GM23338 (cell line): ENCODE measurements around the gene TBX2. TPM values are rescaled to one million over a fixed set of nuclear protein-coding genes. Genes with fewer than 3 reads are reported as not detected.
"Not testable (repeated sequence)": the region's sequence is repeated elsewhere in the genome, so short reads cannot be mapped to it uniquely, and the experiment has no call there.

Experiments
- ATAC-seq: fragments of 200-7000 bp; cut with Tn5 transposase; 3 replicates; pipeline ENCODE4 v1.9.1; 2020
- DNase-seq: peaks from one replicate; pipeline ENCODE4 v3.0.0-alpha.2; 2015; ENCODE audit warnings: low spot score
- H2AFZ ChIP-seq: fragments of 200-600 bp; sonication (generic); 2 replicates; pipeline ENCODE4 v1.8.0; 2016; ENCODE audit warnings: antibody characterized with exemption, mild to moderate bottlenecking, moderate library complexity
- H3F3A ChIP-seq: fragments of 200-600 bp; sonication (generic); replicated peaks from 2 replicates; pipeline ENCODE4 v1.8.0; 2017; ENCODE audit warnings: antibody characterized with exemption, mixed run types, low read depth
- H3K27ac ChIP-seq: fragments of 200-600 bp; sonication (generic); 2 replicates; pipeline ENCODE4 v1.6.1; 2016; ENCODE audit warnings: low read depth
- H3K27me3 ChIP-seq: fragments of 200-600 bp; sonication (generic); 2 replicates; pipeline ENCODE4 v1.8.0; 2016; ENCODE audit warnings: mild to moderate bottlenecking, mixed run types, moderate library complexity; ENCODE audit not compliant: insufficient read depth
- H3K36me3 ChIP-seq: fragments of 200-600 bp; sonication (generic); 2 replicates; pipeline ENCODE4 v1.8.0; 2016; ENCODE audit warnings: mild to moderate bottlenecking; ENCODE audit not compliant: insufficient read depth
- H3K4me1 ChIP-seq: fragments of 200-600 bp; sonication (generic); 2 replicates; pipeline ENCODE4 v1.8.0; 2016; ENCODE audit warnings: mild to moderate bottlenecking, moderate library complexity; ENCODE audit not compliant: insufficient read depth
- H3K4me2 ChIP-seq: fragments of 200-600 bp; sonication (generic); 2 replicates; pipeline ENCODE4 v1.7.1; 2017; ENCODE audit warnings: mixed run types
- H3K4me3 ChIP-seq: fragments of 200-600 bp; sonication (generic); 2 replicates; pipeline ENCODE4 v1.6.1; 2016; ENCODE audit warnings: mixed run types
- H3K79me2 ChIP-seq: fragments of 200-600 bp; sonication (generic); replicated peaks from 2 replicates; pipeline ENCODE4 v1.8.0; 2017; ENCODE audit warnings: mild to moderate bottlenecking; ENCODE audit not compliant: insufficient read depth
- H3K9me2 ChIP-seq: fragments of 200-600 bp; sonication (generic); 2 replicates; pipeline ENCODE4 v1.8.0; 2017; ENCODE audit not compliant: insufficient read depth
- H4K20me1 ChIP-seq: fragments of 200-600 bp; sonication (generic); replicated peaks from 2 replicates; pipeline ENCODE4 v1.8.0; 2017; ENCODE audit warnings: mild to moderate bottlenecking; ENCODE audit not compliant: insufficient read depth
- H3K27ac Mint-ChIP-seq: 2 replicates; pipeline ENCODE4 v1.8.0; 2020; ENCODE audit warnings: inconsistent platforms, mild to moderate bottlenecking, moderate library complexity, mixed read lengths
- H3K27me3 Mint-ChIP-seq: 3 replicates; pipeline ENCODE4 v1.8.0; 2022; ENCODE audit warnings: low read depth, mild to moderate bottlenecking, moderate library complexity, mixed read lengths, inconsistent platforms; ENCODE audit not compliant: insufficient read depth, poor library complexity
- H3K36me3 Mint-ChIP-seq: 3 replicates; pipeline ENCODE4 v1.8.0; 2021; ENCODE audit warnings: low read depth, mild to moderate bottlenecking, inconsistent platforms, moderate library complexity, mixed read lengths
- H3K4me1 Mint-ChIP-seq: 3 replicates; pipeline ENCODE4 v1.8.0; 2020; ENCODE audit warnings: mild to moderate bottlenecking, inconsistent platforms, mixed read lengths
- H3K4me3 Mint-ChIP-seq: 3 replicates; pipeline ENCODE4 v1.8.0; 2021; ENCODE audit warnings: moderate library complexity, mild to moderate bottlenecking, inconsistent platforms, mixed read lengths
- H3K9me3 Mint-ChIP-seq: 3 replicates; pipeline ENCODE4 v1.8.0; 2020; ENCODE audit warnings: moderate library complexity, mild to moderate bottlenecking, inconsistent platforms, mixed read lengths
- ZNF114 ChIP-seq: fragments of 250-450 bp; sonication (Bioruptor Pico); IDR thresholded peaks from 2 replicates; pipeline ENCODE4 v1.5.0; 2020; ENCODE audit warnings: mild to moderate bottlenecking, moderate library complexity
- polyA plus RNA-seq: library from polyadenylated mRNA; unstranded; fragments of >200 nt; fragmentation: Nextera tagmentation; extraction: Ambion mirVana; gene quantifications from 2 replicates; pipeline ENCODE4 v1.2.1, GENCODE V29; 2016
- total RNA-seq: library from RNA; depleted of rRNA; stranded (reverse); fragments of >200 nt; shearing (Covaris generic); gene quantifications from 2 replicates; pipeline ENCODE4 v1.2.3, GENCODE V29; 2014
- TF ChIP-seq, protein P1 (sequence below), 2 experiments: fragments of 200-600 bp in 1 of 2; sonication (generic) in 1 of 2; conservative IDR thresholded peaks; 2 replicates each; pipeline versions ENCODE4 v1.5.1 to v1.6.1; 2016 to 2017; ENCODE audit warnings: antibody characterized with exemption in 2 of 2, low read depth in 2 of 2, mild to moderate bottlenecking in 2 of 2, moderate library complexity in 1 of 2

The TBX2 gene
- total and polyA plus RNA-seq, 2 experiments from 2014 or later: not detected

DNA sequence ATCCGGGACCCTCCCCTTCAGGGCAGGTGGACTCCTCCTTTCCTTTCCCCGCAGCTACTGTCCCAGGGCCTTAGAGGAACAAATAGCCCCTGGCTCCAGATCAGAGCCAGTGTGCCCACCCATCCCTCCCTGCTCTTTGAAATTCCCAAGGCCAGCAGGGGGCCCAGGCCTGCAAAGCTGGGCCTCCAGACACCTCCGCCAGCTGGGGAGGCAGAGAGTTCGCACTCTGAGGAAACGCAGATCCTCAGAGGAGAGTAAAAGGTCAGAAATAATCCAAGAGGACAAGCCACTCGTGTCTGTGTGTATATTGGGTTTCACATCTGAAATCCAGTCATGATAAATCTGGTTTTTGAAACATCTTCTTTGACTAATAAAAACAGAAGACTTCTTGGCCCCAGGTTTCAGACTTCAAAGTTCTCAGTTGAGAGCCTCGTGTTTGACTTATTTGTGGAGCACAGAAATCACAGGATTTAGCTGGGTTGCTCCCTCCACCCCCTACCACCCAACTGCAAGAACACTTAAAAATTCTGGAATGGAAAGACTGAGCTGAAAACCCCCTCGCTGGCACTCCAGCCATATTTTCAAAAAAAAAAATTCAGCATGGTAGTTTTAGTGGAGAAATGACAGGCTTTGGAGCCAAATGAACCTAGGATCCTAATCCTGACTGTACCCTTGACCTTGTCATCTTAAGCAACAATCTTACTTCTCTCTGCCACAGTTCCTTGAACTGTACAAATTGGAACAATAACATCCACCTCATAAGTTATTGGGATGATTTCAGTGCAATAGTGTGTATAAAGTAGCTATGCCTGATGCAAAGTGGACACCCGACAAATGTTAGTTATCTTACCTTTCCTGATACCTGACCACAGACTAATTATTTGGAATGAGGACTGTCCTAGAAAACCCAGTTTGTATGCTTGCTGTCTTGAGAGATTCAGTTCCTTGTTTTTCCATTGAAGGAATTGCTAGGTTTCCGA lies 44.5 kb upstream of the TBX2 start:
- Histone ChIP-seq H2AFZ (no peak overlapping the region), H3K4me1 (no peaks in the 10 kb centered on the region), H3F3A (no peaks in the 10 kb centered on the region), H3K36me3 (no peaks in the 10 kb centered on the region), H3K4me3 (no peak overlapping the region), H3K27me3 (no peaks in the 10 kb centered on the region), H3K79me2 (no peaks in the 10 kb centered on the region), H3K4me2 (no peak overlapping the region), H3K27ac (no peak overlapping the region), H4K20me1 (no peaks in the 10 kb centered on the region), H3K9me2 (no peaks in the 10 kb centered on the region)
- TF ChIP-seq ZNF114: no peak
- TF ChIP-seq, protein P1, sequence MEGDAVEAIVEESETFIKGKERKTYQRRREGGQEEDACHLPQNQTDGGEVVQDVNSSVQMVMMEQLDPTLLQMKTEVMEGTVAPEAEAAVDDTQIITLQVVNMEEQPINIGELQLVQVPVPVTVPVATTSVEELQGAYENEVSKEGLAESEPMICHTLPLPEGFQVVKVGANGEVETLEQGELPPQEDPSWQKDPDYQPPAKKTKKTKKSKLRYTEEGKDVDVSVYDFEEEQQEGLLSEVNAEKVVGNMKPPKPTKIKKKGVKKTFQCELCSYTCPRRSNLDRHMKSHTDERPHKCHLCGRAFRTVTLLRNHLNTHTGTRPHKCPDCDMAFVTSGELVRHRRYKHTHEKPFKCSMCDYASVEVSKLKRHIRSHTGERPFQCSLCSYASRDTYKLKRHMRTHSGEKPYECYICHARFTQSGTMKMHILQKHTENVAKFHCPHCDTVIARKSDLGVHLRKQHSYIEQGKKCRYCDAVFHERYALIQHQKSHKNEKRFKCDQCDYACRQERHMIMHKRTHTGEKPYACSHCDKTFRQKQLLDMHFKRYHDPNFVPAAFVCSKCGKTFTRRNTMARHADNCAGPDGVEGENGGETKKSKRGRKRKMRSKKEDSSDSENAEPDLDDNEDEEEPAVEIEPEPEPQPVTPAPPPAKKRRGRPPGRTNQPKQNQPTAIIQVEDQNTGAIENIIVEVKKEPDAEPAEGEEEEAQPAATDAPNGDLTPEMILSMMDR (conservative IDR thresholded peaks at IDR 0.05; ENCODE audit: low read depth in 2 of 2): 0 out of 4 replicates have a peak, but pooled peaks of 1 of the 2 experiments have one; percentile 3
- Mint-ChIP-seq H3K9me3 (no peaks in the 10 kb centered on the region), H3K27me3 (peaks cover 4% of the 10 kb centered on the region), H3K27ac (no peak overlapping the region), H3K4me1 (peaks cover 24% of the 10 kb centered on the region), H3K4me3 (no peak overlapping the region), H3K36me3 (no peaks in the 10 kb centered on the region)
- peak; percentile 39 for DNase-seq
- ATAC-seq: peak; percentile 16; the same call in 2 of the 3 replicates

DNA sequence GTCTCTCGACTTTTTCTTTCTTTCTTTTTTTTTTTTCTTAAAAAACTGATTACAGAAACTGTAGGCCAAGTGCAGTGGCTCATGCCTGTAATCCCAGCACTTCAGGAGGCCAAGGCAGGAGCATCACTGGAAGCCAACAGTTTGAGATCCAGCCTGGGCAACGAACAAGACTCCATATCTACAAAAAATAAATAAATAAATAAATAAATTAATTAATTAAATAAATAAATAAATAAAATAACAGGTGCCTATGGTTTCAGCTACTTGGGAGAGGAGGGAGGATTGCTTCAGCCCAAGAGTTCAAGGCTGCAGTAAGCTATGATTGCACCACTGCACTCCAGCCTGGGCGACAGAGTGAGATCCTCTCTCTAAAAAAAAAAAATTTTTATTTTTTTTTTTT lies 42.6 kb upstream of the TBX2 start:
- H3K4me1 Mint-ChIP-seq: peaks cover 24% of the 10 kb centered on the region
- not testable (repeated sequence) for H3F3A ChIP-seq, H3K27ac Mint-ChIP-seq, H3K4me3 Mint-ChIP-seq, H3K36me3 Mint-ChIP-seq, H3K79me2 ChIP-seq, H3K4me3 ChIP-seq, H3K9me3 Mint-ChIP-seq, H4K20me1 ChIP-seq, H2AFZ ChIP-seq, H3K4me2 ChIP-seq, H3K27me3 Mint-ChIP-seq, H3K9me2 ChIP-seq, H3K27me3 ChIP-seq, H3K4me1 ChIP-seq, H3K36me3 ChIP-seq, H3K27ac ChIP-seq, DNase-seq, ATAC-seq

DNA sequence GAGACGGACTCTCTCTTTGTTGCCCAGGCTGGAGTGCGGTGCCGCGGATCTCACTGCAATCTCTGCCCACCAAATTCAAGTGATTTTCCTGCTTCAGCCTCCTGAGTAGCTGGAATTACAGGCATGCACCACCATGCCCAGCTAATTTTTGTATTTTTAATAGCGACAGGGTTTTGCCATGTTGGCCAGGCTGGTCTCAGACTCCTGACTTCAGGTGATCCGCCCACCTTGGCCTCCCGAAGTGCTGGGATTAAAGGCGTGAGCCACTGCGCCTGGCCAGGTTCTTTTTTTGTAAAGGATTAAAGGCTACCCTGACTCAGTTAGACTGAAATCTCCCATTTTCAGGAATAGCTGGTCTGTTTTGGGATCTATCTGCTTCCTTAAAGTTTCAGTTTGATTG lies 40.1 kb upstream of the TBX2 start:
- H3K9me2 ChIP-seq, H4K20me1 ChIP-seq, H3K4me3 ChIP-seq, DNase-seq, H3K36me3 ChIP-seq, H3K4me3 Mint-ChIP-seq, H3K27me3 Mint-ChIP-seq, H3K27me3 ChIP-seq, H3K79me2 ChIP-seq, H3K36me3 Mint-ChIP-seq, H3K4me2 ChIP-seq, H3K27ac Mint-ChIP-seq, H3K9me3 Mint-ChIP-seq, H3F3A ChIP-seq, H3K4me1 ChIP-seq: not testable (repeated sequence)
- ATAC-seq: peak; percentile 20; the same call in 2 of the 3 replicates
- peak overlapping the region; percentile 83; the same call in 1 of the 2 replicates for H3K27ac ChIP-seq
- peak overlapping the region; percentile 56; the same call in 1 of the 2 replicates for H2AFZ ChIP-seq
- H3K4me1 Mint-ChIP-seq: peaks cover 11% of the 10 kb centered on the region
